HG03097 (cell line): ENCODE results near the gene LCT.
"Not testable (repeated sequence)": the region's sequence is repeated elsewhere in the genome, so short reads cannot be mapped to it uniquely, and the experiment has no call there.

ENCODE experiments used
- ATAC-seq: cut with Tn5 transposase; IDR thresholded peaks from one replicate; pipeline ENCODE4 v1.9.1; 2021; ENCODE audit not compliant: unreplicated experiment, low FRiP score

LCT gene

GRCh38 chr2:135836596-135837270 is at the start of gene LCT:
Gene LCT (minus strand): TSS chr2:135837184. CDS start chr2:135837169, 15 bp downstream.
- no peak for ATAC-seq

DNA sequence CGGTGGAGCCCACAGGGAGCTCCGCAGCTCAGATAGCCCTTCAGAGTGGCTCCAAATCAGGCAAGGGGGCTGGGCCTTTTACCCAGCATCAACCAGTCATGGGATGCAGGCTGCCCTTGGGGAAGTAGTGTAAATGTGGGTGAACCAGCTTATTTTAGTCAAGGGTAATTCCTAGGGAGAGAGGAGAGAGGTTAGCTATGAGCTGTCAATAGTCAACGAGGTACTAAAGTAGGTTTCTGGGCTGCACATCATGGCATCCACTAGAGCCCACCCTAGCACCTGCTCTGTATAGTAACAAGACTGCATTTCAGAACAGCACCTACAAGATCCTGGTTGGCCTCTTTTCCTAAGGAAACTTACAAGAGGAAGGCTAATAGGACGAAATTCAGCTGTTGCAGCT is 48.7 kb upstream of the LCT start:
- no peak for ATAC-seq

- no peak for ATAC-seq
Measured at GRCh38 chr2:135882415-135882814, 45.4 kb upstream of the LCT start.

DNA sequence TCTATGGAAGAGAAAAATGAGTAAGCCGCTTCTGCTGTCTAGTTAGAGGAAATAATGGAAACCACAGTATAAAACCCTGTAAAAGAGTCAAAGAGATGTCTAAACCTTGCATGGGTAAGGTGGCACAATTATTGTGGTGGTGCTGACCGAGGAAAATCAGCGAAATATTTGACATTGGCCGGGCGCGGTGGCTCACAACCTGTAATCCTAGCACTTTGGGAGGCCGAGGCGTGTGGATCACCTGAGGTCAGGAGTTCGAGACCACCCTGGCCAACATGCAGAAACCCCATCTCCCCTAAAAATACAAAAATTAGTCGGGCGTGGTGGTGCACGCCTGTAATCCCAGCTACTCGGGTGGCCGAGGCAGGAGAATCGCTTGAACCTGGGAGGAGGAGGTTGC is 39.8 kb upstream of the LCT start:
- not testable (repeated sequence) for ATAC-seq

GRCh38 chr2:135876066-135876711 is 39.2 kb upstream of the LCT start, which contains the start of gene MCM6:
Gene MCM6 (minus strand): TSS chr2:135876443. CDS start chr2:135876365, 78 bp downstream.
- peak; percentile 80 for ATAC-seq

DNA sequence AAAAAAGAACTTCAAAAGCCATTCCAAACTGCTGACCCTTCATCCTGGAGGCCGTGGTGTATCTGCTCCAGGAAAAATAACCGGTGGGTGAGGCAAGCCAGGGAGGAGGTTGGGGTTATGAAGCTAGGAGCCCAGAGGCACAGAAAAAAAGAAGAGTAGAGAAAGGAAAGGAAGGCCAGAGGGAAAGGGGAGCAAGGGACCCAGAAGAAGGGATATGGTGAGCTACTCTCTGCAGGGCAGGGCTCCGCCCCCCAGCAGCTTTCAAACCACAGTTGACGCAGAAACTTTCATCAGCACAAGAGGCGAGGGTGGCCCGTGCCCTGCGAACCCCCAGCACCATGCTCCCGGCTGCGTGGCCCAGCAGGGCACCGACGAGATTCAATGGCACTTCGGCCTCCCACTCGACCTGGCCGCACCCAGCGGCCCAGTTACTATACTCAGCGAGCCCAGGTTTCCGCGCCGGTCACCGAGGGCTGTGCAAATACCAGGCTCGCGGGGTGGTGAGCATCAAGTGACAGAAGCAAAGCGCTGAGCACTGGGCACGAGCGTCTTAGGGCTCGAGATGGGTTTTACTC is 38.6 kb upstream of the LCT start:
- ATAC-seq: peak; percentile 48

DNA sequence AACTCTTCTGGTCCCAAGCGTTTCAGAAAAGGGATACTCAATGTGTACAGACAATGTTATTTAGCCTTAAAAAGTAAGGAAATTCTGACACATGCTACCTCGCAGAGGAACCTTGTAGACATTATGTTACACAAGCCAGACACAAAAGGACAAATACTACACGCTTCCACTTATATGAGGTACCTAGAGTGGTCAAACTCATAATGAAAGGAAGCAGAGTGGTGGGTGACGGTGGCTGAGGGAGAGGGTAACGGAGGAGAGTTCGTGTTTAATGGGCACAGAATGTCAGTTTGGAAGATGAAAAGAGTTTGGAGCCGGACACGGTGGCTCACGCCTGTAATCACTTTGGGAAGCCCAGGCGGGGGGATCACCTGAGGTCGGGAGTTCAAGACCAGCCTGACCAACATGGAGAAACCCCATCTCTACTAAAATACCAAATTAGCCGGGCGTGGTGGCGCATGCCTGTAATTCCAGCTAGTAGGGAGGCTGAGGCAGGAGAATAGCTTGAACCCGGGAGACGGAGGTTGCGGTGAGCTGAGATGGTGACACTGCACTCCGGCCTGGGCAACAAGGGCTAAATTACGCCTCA is 37.9 kb upstream of the LCT start:
- ATAC-seq: no peak

- no peak for ATAC-seq
Measured at GRCh38 chr2:135870571-135870970, 33.6 kb upstream of the LCT start.

- ATAC-seq: no peak
Measured at GRCh38 chr2:135863233-135863632, 26.2 kb upstream of the LCT start.

DNA sequence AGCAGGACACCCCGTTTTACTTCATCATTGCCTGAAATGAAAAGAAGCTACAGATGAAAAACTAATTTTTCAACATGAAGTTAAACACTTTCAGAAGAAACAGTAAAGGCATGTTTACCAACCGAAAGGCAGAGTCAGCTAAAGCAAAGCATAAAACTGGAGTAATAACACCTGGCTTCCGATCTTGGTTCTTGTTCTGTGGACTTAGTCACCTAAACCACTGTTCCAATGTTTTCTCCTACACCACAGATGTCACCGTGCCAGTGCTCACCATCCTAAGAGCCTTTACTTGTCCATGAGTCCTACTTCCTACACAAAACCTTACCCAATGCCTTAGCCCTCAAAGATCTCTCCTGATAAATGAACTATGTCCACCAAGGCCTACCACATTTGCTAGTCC is 25.7 kb upstream of the LCT start:
- no peak for ATAC-seq

- ATAC-seq: no peak
Measured at GRCh38 chr2:135853401-135853800, 16.4 kb upstream of the LCT start.

DNA sequence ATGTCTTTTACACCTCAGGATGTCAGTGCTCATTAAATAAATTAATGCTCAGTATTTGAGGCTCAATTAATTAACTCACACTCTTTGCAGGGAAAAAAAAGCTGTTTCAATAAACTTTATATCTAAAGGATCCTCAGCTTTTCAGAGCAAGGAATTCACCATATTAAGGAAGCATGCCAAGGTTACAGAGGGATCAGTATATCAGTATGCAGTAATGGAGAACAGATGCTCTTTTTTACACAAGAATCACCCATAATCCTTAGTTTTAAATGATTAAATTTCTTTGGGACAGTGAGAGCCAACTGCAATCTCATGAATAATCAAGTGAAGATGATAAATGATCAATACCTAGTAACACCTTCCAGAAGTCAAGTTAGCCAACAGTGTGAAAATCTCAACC is 14.9 kb upstream of the LCT start:
- ATAC-seq: no peak

- no peak for ATAC-seq
Measured at GRCh38 chr2:135850892-135851668, 14.1 kb upstream of the LCT start.

GRCh38 chr2:135849087-135849486 is 12.1 kb upstream of the LCT start:
- ATAC-seq: no peak

DNA sequence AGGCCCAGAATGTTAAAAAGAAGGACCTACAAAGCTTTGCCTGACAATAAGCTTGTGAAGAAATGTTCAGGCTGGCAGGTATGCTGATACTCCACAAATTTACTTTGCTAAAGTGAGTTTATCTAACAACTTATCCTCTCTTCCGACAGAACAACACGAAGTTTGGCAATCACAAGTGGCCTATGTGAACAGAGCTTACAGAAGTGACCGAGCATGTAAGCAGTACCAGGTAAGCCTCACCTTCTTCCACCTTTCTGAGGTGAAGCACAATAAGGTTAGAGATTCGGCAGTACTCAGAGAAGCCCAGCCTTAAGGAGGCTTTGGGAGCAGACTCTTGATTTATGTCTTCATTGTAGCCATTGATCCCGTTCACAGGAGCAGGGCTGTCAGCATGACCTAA is 9.0 kb upstream of the LCT start:
- no peak for ATAC-seq

- no peak for ATAC-seq
Measured at GRCh38 chr2:135845257-135845656, 8.3 kb upstream of the LCT start.

DNA sequence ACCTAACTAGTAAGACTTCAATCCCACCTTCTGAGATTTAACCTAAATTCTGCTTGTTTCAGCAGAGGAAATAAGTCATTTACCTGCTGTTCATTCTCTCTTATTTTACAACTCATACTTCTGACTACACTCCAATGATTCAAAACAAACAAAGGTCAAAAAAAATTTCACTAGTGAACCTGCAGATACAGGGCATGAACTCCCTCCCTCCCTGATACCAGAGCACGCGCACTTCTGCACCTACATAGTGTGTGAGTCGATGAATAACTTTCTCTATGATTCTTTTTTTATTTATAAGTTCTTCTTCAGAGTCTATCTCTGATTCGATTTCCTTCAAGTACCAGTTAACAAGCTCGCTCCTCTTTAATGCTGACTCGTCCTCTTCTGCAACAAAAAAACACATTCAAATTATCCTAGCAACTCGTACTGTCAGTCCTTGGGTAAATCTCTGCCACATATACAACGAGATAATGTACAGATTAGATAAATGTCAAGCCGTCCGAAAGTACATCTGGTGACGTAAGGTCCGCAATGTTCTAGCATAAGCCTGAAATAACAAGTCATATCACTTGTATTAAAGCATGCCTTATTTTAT is 7.4 kb upstream of the LCT start:
- ATAC-seq: no peak

- ATAC-seq: no peak
Measured at GRCh38 chr2:135843671-135844070, 6.7 kb upstream of the LCT start.

DNA sequence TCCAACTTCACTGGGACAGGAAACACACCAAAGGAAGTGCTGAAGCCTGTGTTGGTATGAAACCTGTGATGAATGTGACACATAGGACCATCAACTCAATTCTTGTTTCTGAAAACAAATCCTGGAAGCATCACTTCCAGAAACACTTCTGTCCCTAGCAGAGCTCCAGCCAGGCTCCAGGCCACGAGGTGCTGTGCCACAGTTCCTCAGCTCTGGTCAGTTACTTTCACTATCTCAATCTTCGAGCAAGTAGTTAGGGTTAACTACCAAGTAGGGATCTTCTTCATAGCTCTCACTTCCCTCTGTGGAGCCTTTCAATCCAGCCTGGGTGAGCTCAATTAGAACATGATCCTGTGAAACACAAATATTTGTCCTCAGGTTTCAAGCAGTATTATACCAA is 3.6 kb upstream of the LCT start:
- ATAC-seq: no peak

DNA sequence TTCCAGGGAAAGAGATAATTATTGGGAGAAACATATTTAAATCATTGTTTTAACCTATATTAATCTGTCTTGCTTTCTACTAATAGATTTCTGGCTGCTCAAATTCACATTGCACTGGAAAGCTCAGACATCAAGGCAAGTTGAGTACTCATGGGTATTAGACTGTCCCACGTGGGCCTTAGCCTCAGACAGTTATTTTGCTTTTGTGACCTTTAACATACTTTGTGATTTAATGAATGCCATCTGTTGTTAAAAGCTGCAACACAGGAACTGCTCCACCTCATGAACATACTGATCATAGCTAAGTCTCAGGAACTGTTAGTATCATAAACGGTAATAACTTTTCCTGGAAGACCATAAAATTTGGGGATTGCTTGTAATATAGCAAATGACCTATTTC is 2.7 kb upstream of the LCT start:
- ATAC-seq: no peak

DNA sequence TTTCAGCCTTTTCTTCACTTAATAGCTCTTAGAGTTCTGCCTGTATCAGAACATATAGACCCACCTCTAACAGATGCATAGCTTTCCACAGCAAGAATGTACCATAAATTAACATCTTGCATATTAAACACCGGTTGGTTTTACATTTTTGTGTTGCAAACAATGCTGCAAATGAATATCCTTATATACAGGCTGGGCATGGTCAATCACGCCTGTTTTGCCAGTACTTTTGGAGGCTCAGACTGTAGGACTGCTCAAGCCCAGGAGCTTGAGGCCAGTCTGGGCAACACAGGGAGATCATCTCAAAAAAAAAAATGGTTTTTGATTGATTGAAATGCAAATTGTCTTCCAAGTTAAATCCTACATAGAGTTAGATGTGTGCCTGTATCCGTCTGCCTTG is 1.5 kb upstream of the LCT start:
- no peak for ATAC-seq
